HG03045 (cell line): Measurements from ENCODE around the gene INO80B.
A peak's percentile ranks its signal among the peaks of the same experiment; 100 is the strongest.
"Not testable (repeated sequence)": the region's sequence is repeated elsewhere in the genome, so short reads cannot be mapped to it uniquely, and the experiment has no call there.

ENCODE experiments used
- ATAC-seq: cut with Tn5 transposase; IDR thresholded peaks from one replicate; pipeline ENCODE4 v1.9.1; 2021; ENCODE audit warnings: mild to moderate bottlenecking, moderate library complexity; ENCODE audit not compliant: unreplicated experiment

The INO80B gene

GRCh38 chr2:74474899-74475298, 20.0 kb downstream of the INO80B start:
- no peak for ATAC-seq

- no peak for ATAC-seq
Measured at GRCh38 chr2:74481431-74481830, 26.5 kb downstream of the INO80B start.

GRCh38 chr2:74481961-74482800, 27.3 kb downstream of the INO80B start:
- ATAC-seq = peak; percentile 38

- ATAC-seq = peak; percentile 89
Measured at GRCh38 chr2:74482801-74483674, 28.2 kb downstream of the INO80B start, which contains the start of the genes CCDC142 and TTC31. Gene CCDC142 (minus strand): TSS chr2:74482998. CDS start chr2:74482837, 161 bp downstream. Gene TTC31 (plus strand): TSS chr2:74483081. CDS start chr2:74483096, 15 bp downstream.

- not testable (repeated sequence) for ATAC-seq
Measured at GRCh38 chr2:74483675-74484164, 28.8 kb downstream of the INO80B start.

GRCh38 chr2:74486141-74486540, 31.3 kb downstream of the INO80B start:
- ATAC-seq = no peak

GRCh38 chr2:74488643-74489481, 34.0 kb downstream of the INO80B start:
- ATAC-seq = no peak

- ATAC-seq = no peak
Measured at GRCh38 chr2:74489906-74490305, 35.0 kb downstream of the INO80B start.

- ATAC-seq = no peak
Measured at GRCh38 chr2:74491648-74492544, 37.0 kb downstream of the INO80B start.

GRCh38 chr2:74493546-74493945, 38.7 kb downstream of the INO80B start:
- no peak for ATAC-seq

GRCh38 chr2:74495440-74495839, 40.6 kb downstream of the INO80B start:
- ATAC-seq = no peak

GRCh38 chr2:74496997-74497776, 42.3 kb downstream of the INO80B start:
- ATAC-seq = no peak

GRCh38 chr2:74497777-74498499, 43.1 kb downstream of the INO80B start:
- ATAC-seq = no peak

- ATAC-seq = no peak
Measured at GRCh38 chr2:74498500-74499266, 43.8 kb downstream of the INO80B start.

GRCh38 chr2:74499267-74499939, 44.5 kb downstream of the INO80B start, which contains the start of gene LBX2:
Gene LBX2 (minus strand): TSS chr2:74499603. CDS start chr2:74499537, 66 bp downstream.
- ATAC-seq = no peak

- no peak for ATAC-seq
Measured at GRCh38 chr2:74499940-74500577, 45.2 kb downstream of the INO80B start.
